Smooth muscle cell (in vitro differentiated cells): Measurements from ENCODE around the gene UTP25. TPM values are rescaled to one million over a fixed set of nuclear protein-coding genes. Genes with fewer than 3 reads are reported as not detected.

Source experiments
- DNase-seq: peaks from one replicate; lab custom pipeline; 2025; ENCODE audit not compliant: unreplicated experiment; lab: John Stamatoyannopoulos, UW
- H2AFZ ChIP-seq: fragments of 200-600 bp; sonication (generic); 2 replicates; pipeline ENCODE4 v1.6.0; 2016; ENCODE audit warnings: antibody characterized with exemption, low read depth, mild to moderate bottlenecking
- H3F3A ChIP-seq: fragments of 200-600 bp; sonication (generic); 2 replicates; pipeline ENCODE4 v1.6.0; 2017; ENCODE audit warnings: antibody characterized with exemption, low read depth
- H3K27ac ChIP-seq: fragments of 200-600 bp; sonication (generic); 2 replicates; pipeline ENCODE4 v1.5.1; 2016; ENCODE audit warnings: low read depth, mild to moderate bottlenecking
- H3K27me3 ChIP-seq: fragments of 200-600 bp; sonication (generic); 2 replicates; pipeline ENCODE4 v1.6.1; 2016; ENCODE audit warnings: low read depth, mild to moderate bottlenecking
- H3K36me3 ChIP-seq: fragments of 200-600 bp; sonication (generic); 2 replicates; pipeline ENCODE4 v1.5.1; 2016; ENCODE audit warnings: low read depth
- H3K4me1 ChIP-seq: fragments of 200-600 bp; sonication (generic); 2 replicates; pipeline ENCODE4 v1.5.1; 2016; ENCODE audit warnings: low read depth
- H3K4me2 ChIP-seq: fragments of 200-600 bp; sonication (generic); 2 replicates; pipeline ENCODE4 v1.6.0; 2016; ENCODE audit warnings: mild to moderate bottlenecking
- H3K4me3 ChIP-seq: fragments of 200-600 bp; sonication (generic); 2 replicates; pipeline ENCODE4 v1.5.1; 2016; ENCODE audit warnings: mild to moderate bottlenecking
- H3K79me2 ChIP-seq: fragments of 200-600 bp; sonication (generic); 2 replicates; pipeline ENCODE4 v1.6.0; 2016; ENCODE audit warnings: low read depth, mild to moderate bottlenecking
- H3K9ac ChIP-seq: fragments of 200-600 bp; sonication (generic); 2 replicates; pipeline ENCODE4 v1.6.0; 2016; ENCODE audit warnings: low read depth
- H3K9me3 ChIP-seq: fragments of 200-600 bp; sonication (generic); replicated peaks from 2 replicates; pipeline ENCODE4 v1.5.1; 2016; ENCODE audit warnings: low read depth
- H4K20me1 ChIP-seq: fragments of 200-600 bp; sonication (generic); 2 replicates; pipeline ENCODE4 v1.6.0; 2016; ENCODE audit warnings: low read depth
- CTCF ChIP-seq: fragments of 200-600 bp; sonication (generic); IDR thresholded peaks from 2 replicates; pipeline ENCODE4 v1.5.1; 2017; ENCODE audit warnings: borderline replicate concordance, mild to moderate bottlenecking, antibody characterized with exemption; ENCODE audit not compliant: insufficient read depth, poor library complexity, severe bottlenecking
- WGBS: methylation state at CpG from one replicate; pipeline ENCODE4 v1.1.7; 2016; ENCODE audit warnings: low lambda C conversion rate; 5-methylcytosine and 5-hydroxymethylcytosine counted together
- polyA plus RNA-seq: library from polyadenylated mRNA; unstranded; fragments of >200 nt; fragmentation: Nextera tagmentation; extraction: Ambion mirVana; gene quantifications from 2 replicates; pipeline ENCODE4 v1.2.1, GENCODE V29; 2016
- total RNA-seq: library from RNA; depleted of rRNA; stranded (reverse); fragments of >200 nt; gene quantifications from 2 replicates; pipeline ENCODE4 v1.2.3, GENCODE V29; 2014

UTP25 gene
- total and polyA plus RNA-seq, 2 experiments from 2014 or later, result 2.9 to 6.2 TPM

- Histone ChIP-seq H3K4me3 (peak overlapping the region; percentile 5), H3F3A (no peaks in the 10 kb centered on the region), H3K79me2 (peaks cover 32% of the 10 kb centered on the region), H2AFZ (no peak overlapping the region), H4K20me1 (peaks cover 64% of the 10 kb centered on the region), H3K4me2 (peak overlapping the region; percentile 93), H3K36me3 (no peaks in the 10 kb centered on the region), H3K4me1 (peaks cover 4% of the 10 kb centered on the region), H3K27me3 (no peaks in the 10 kb centered on the region), H3K27ac (no peak overlapping the region), H3K9ac (no peak overlapping the region), H3K9me3 (no peaks in the 10 kb centered on the region)
- WGBS, result 90% methylated on average over 4 of the region's 4 CpGs
- TF ChIP-seq CTCF, result no peak
- DNase-seq, result no peak
Measured at GRCh38 chr1:209802780-209803152, 25.0 kb upstream of the UTP25 start.

DNA sequence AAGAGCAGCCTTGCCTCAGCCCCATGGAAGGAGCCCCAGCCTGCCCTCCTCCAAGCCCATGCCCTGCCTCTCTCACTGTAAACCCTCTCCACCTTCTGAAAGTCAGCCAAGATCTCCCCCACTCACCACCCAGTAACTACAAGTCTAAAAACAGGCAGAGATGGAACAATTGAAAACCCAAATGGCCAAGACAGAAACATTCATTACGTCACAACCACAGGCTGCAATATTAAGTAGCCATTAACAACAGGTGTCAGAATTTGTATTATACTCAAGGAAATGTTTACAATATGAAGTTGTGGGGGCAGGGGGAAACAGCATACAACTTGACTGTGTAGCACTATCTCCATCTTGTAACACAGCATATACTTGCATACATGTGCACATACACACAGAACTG, 24.2 kb upstream of the UTP25 start:
- WGBS, result 83% methylated on average over 1 of the region's 1 CpG
- peak overlapping the region; percentile 56 for H3K4me3 ChIP-seq
- H3K36me3 ChIP-seq, result no peaks in the 10 kb centered on the region
- peaks cover 4% of the 10 kb centered on the region for H3K4me1 ChIP-seq
- no peak overlapping the region for H3K9ac ChIP-seq
- H3F3A ChIP-seq, result no peaks in the 10 kb centered on the region
- peak overlapping the region; percentile 93 for H3K4me2 ChIP-seq
- TF ChIP-seq CTCF, result no peak
- no peak overlapping the region for H3K27ac ChIP-seq
- H3K27me3 ChIP-seq, result no peaks in the 10 kb centered on the region
- peaks cover 57% of the 10 kb centered on the region for H4K20me1 ChIP-seq
- no peak for DNase-seq
- H2AFZ ChIP-seq, result no peak overlapping the region
- H3K79me2 ChIP-seq, result peaks cover 32% of the 10 kb centered on the region
- no peaks in the 10 kb centered on the region for H3K9me3 ChIP-seq

DNA sequence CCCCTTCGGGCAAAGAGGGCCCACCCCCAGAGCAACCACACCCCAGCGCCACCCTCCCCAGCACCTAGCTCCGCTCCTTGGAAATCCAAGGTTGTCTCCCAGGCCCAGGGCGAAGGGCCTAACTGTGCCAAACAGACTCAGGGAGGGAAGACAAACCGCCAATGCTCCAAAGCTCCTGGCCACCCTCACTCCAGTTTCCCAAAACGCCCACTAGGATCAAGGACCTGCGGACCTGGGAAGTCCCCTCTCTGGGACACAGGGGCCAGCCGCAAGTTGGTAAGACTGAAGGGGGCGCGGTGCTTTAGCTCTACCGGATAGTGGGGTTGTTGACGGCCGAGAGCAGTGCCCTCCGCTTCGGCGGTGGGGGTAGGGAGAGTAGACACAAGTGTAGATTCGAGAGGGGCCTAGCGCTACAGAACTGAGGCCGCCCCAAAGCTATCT, 22.4 kb upstream of the UTP25 start:
- Histone ChIP-seq H3K4me2 (peak overlapping the region; percentile 93), H4K20me1 (peaks cover 45% of the 10 kb centered on the region), H3F3A (no peaks in the 10 kb centered on the region), H3K9ac (peak overlapping the region; percentile 82), H3K79me2 (peaks cover 32% of the 10 kb centered on the region), H3K36me3 (no peaks in the 10 kb centered on the region), H3K9me3 (no peaks in the 10 kb centered on the region), H3K27me3 (no peaks in the 10 kb centered on the region), H3K4me1 (peaks cover 4% of the 10 kb centered on the region), H3K4me3 (peak overlapping the region; percentile 56), H3K27ac (peak overlapping the region; percentile 71), H2AFZ (peak overlapping the region; percentile 71)
- WGBS, result 17% methylated on average over 18 of the region's 19 CpGs
- no peak for TF ChIP-seq CTCF
- DNase-seq, result no peak
